GM10266 (cell line): ENCODE data around the gene STARD4.

ENCODE experiments used
- DNase-seq: peaks from one replicate; pipeline ENCODE4 v3.0.0; 2012; ENCODE audit errors: extremely low spot score
- TF ChIP-seq, protein P1 (sequence below): IDR thresholded peaks from 2 replicates; pipeline ENCODE4 v1.5.1; 2012; ENCODE audit warnings: mild to moderate bottlenecking, low read depth; ENCODE audit not compliant: control insufficient read depth, insufficient read depth; ENCODE audit errors: missing control alignments

Gene STARD4

DNA sequence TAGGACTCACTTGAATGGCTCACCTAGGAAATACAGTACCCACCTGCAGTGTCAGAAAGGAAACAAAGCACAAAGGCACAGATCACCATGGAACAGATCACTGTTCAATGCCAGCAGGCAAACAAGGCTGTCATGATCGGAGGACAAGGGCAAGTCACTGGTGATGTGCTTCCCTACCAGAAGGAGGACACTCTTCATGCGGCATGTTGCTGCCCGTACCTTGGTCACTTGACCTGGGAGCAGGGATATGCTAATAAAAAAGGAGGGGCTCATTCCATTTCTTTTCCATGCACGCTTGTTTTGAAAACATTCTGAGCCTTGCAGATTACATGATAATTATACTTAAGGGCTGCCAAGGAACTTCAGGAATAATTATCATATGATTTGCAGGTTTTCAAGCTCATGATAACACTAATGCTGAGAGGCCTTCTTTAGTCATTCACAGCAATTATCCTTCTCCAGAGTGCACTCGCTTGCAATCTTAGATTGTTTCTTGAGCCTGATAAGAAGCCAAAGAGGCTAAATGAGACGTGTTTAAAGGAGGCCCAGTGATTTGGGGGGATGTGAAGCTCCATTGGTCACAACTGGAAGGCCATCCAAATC lies 36.1 kb upstream of the STARD4 start:
- TF ChIP-seq, protein P1, sequence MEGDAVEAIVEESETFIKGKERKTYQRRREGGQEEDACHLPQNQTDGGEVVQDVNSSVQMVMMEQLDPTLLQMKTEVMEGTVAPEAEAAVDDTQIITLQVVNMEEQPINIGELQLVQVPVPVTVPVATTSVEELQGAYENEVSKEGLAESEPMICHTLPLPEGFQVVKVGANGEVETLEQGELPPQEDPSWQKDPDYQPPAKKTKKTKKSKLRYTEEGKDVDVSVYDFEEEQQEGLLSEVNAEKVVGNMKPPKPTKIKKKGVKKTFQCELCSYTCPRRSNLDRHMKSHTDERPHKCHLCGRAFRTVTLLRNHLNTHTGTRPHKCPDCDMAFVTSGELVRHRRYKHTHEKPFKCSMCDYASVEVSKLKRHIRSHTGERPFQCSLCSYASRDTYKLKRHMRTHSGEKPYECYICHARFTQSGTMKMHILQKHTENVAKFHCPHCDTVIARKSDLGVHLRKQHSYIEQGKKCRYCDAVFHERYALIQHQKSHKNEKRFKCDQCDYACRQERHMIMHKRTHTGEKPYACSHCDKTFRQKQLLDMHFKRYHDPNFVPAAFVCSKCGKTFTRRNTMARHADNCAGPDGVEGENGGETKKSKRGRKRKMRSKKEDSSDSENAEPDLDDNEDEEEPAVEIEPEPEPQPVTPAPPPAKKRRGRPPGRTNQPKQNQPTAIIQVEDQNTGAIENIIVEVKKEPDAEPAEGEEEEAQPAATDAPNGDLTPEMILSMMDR, result no peak
- DNase-seq, result no peak

DNA sequence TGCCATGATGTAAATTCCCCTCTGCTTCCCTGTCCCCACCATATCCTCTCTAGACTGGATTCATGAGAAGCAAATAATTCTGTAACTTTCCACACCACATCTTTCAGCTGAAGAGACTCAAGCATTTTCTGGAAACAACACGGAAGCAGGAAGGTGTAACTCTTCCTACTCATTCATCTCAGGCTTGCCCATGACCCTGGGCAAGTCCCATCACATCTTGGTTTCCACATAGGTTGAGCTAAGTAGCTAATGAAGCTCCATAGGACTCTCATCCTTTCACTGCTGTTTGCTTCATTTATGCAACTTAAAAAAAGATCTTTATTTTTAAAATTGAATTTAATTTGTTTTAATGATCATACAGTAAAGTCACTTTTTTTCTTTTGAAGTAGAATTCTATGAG lies 32.7 kb upstream of the STARD4 start:
- TF ChIP-seq, protein P1, result no peak
- no peak for DNase-seq

DNA sequence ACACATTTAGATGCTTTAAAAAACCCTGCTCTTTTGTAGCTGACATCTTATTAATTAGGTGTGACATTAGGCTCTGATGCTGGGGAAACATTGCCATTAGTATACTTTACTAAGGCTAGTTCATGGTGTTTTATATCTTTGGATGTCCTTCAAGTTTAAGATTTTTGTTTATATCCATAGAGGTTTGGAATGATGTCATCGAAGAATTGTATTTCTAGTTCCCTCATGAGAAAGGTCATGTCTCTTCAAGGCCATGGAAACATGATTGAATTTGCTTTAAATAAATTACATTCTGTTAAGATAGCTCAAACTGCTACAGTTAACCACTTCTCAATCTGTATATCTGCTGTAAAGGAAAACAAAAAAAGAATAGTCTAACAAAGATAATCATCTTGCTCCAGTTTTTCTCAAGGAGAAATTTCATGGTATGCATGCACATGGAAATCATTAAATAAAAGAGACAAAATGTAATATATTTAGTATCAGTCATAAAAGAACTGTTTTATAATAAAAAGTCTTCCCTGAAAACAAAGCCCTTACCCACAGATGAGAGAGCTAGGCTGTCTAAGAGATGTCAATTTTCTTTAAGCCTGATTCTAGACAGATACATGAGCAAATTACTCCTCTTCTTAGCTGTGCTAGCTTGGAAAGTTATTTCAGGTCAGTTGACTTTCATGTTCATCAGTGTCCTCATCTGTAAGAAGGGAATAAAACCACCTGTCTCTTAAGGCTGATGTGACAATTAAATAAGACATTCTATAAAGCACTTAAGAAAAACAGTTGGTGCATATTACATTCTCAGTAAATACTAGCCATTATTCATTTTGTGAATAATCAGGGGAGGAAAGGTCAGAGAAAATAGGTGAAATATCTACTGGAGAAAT lies 25.0 kb upstream of the STARD4 start:
- TF ChIP-seq, protein P1, result no peak
- DNase-seq, result no peak

DNA sequence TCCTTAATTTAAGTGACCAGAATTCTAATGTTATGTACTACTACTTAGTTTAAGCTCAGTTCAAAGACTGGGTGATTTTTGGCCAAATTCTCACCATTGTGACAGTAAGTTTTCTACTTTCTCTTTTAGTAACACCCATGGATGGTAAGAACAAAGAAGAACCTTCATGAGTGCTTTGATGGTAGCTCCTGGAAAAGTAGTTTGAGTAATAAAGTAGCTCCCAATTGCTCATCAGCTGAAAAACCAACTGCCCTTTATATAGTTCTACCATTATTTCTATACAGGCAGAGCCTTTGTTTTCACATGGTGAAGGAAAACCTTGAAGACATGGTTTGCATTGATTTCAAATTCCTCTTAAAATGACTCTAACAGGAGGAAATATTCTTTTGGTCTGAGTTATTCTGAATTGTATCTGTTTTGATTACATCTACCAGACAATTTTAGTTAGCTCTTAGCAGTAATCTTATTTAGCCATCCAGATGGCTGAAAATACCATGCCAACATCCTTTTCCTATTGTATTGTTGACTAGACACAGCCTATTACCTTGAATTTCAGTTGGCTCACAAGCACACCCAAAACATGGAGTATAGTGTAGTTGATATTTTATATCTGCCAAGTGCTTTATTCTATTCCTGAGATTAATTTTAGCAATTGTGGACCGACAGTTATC lies 23.7 kb upstream of the STARD4 start:
- TF ChIP-seq, protein P1, result no peak
- no peak for DNase-seq

DNA sequence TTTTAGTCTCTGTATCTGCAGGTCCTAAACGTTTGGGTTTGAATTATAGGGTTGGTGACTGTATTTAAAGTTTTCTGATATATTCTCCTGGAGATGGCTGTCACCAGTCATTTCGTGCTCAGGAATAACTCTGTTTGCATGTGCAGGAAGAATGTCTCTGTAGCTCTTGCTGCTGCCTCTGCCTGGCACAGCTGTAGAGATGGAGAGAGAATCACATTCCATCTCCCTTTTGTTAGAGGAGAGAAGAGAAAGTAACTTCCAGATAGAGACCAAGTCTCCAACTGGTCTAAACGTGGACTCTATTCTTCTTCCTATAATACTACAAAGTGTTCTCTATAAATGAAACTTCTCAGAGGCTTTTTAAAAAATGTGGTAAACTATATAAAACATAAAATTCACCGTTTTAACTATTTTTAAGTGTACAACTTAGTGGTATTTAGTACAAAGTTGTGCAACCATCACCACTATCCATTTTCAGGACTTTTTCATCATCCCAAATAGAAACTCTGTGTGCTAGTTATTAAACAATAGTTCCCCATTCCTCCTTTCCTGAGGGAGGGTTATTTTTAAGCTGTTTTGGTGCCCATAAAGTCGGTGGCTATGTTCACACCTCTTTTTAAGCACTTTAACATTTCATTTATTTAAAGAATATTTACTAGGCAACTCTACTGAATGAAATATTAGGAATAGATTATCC lies 20.7 kb upstream of the STARD4 start:
- DNase-seq, result no peak
- TF ChIP-seq, protein P1, result no peak

DNA sequence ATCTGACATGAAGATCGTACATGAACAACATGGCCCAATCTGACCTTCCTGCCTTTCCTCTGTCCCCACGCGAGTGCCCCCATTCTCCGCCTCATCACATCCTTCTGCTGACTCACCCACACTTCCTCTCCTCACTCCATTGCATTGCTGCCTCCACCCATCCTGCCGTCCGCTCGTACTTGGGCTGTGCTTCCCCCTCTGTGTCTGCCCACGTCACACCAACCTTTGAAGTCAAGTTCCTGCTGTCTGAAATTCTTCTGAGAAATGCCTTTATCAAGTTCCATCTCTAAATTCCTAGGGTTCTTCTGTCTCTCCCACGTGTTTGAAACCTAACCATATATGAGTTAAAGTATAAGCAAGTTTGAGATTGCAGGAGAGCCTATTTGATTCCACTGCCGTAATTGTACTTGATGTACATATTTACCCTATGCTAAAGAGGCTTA lies 18.0 kb upstream of the STARD4 start:
- TF ChIP-seq, protein P1, result no peak

More for the DNA sequence above, 18.0 kb upstream of the STARD4 start:
- DNase-seq, result peak; percentile 38
